Measurements from ENCODE around the gene CRYBG1.

CRYBG1 gene

DNA sequence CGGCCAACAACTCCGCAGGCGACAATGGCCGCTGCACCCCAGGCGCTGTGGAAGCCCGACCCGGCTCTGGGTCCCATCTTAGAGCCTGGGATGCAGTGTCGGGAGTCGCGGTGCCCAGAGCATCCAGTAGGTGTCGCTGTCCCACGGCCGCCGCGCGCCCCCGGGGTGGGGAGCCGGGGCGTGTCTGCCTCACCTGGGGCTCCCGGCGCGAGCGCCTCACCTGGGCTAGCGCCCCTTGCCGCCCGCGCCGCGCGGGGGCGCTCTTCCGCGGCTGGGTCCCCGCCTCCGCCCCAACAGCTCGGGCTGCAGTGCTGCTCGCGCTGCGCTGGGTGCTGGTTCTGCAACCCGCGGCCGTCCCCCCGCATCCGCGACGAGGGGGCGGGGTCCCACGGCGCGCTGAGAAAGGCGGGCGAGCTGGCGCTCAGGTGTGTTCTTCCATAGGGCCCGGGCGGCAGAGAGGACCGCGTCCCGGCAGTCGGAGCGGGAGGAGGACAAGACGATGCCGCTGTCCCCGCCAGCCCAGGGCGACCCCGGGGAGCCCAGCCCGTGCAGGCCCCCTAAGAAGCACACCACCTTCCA is at the start of gene CRYBG1:
Gene CRYBG1, plus strand, starts transcription at position 308 of the 579 bp plus-strand sequence. Its CDS starts 192 bp downstream, at position 500.
- H3K36me3 Mint-ChIP-seq (ENCODE audit: low read depth), result no peaks in the 10 kb centered on the region
- no peak within 1 kb of the TSS for H3K27ac Mint-ChIP-seq
- H3K4me3 Mint-ChIP-seq, result peak within 1 kb of the TSS; percentile 73
- H3K27me3 Mint-ChIP-seq, result peaks cover 65% of the 10 kb centered on the region
- H3K9me3 Mint-ChIP-seq, result no peaks in the 10 kb centered on the region
- peaks cover 12% of the 10 kb centered on the region for H3K4me1 Mint-ChIP-seq (ENCODE audit: low read depth)

DNA sequence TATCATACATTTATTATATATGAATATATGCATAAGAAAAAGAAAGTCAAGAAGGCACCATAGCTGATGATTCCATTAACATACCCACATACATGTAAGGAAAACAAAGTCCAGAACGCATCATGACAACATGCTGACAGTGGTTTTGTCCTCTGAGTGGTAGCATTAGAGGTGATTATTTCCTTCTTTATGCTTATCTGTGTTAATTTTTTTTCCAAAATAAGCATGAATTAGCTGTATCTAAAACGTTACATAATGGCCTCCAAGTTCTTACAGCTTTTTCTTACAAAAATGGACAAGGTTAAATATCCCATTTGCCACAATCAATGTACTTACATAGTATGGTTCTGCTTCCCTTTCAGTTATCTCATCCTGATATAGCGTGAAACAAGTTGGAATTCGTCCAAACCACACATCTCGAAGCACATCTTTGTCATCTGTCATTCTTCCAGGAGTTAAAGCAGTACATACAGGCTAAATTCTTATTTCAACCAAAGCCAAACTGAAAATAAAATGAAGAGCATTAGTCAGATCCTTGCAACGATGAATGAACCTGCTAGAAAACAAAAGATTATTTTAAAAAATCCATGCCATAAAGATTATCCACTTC is 44.6 kb upstream of the CRYBG1 start:
- no peaks in the 10 kb centered on the region for H3K9me3 Mint-ChIP-seq
- peaks cover 48% of the 10 kb centered on the region for H3K4me1 Mint-ChIP-seq (ENCODE audit: low read depth)
- H3K36me3 Mint-ChIP-seq (ENCODE audit: low read depth), result peaks cover 37% of the 10 kb centered on the region
- H3K27me3 Mint-ChIP-seq, result no peaks in the 10 kb centered on the region
- H3K4me3 Mint-ChIP-seq, result no peak overlapping the region
- no peak overlapping the region for H3K27ac Mint-ChIP-seq

DNA sequence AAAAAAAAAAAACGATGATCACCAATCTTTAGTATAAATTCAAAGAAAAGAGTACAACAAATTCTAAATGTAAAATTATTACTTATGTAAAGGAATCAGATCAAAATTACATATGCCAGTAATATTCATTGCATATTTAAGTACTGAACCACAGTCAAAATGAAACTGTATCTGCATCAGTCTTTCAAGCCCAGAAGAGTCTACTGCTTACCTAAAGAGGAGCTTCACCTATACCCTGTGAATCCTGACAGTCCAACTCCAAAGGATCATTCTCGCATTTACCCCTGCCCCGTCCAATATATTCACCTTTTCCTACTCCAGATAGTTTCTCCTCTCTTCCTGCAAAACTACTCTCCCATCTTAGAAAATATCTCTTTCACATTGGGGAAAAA is 44.1 kb upstream of the CRYBG1 start:
- H3K4me1 Mint-ChIP-seq (ENCODE audit: low read depth), result peaks cover 45% of the 10 kb centered on the region
- no peak overlapping the region for H3K4me3 Mint-ChIP-seq
- H3K27ac Mint-ChIP-seq, result peak overlapping the region; percentile 43

DNA sequence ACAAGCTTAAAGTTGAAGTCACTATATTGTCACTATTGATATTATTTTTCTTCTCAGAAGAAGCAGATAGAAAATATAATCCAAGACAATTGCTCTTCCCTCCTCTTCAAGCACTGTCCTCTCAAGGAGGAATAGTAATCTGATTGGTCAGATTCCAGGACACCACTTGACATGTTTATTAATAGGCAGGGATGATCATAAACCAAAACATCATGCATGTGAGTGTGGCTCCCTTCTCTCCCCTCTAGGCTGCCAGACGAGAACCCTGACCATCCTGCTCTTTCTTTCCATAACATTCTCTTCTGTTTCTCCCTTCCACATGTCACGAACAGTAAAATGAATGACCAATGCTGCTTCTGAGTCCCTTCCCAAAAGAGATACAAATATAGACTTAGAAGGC is 42.5 kb upstream of the CRYBG1 start:
- H3K36me3 Mint-ChIP-seq (ENCODE audit: low read depth), result peaks cover 26% of the 10 kb centered on the region
- H3K27me3 Mint-ChIP-seq, result no peaks in the 10 kb centered on the region
- peaks cover 49% of the 10 kb centered on the region for H3K4me1 Mint-ChIP-seq (ENCODE audit: low read depth)
- H3K4me3 Mint-ChIP-seq, result no peak overlapping the region
- no peaks in the 10 kb centered on the region for H3K9me3 Mint-ChIP-seq
- no peak overlapping the region for H3K27ac Mint-ChIP-seq

More for the DNA sequence above, 44.1 kb upstream of the CRYBG1 start:
- Mint-ChIP-seq H3K27me3 (no peaks in the 10 kb centered on the region), H3K9me3 (no peaks in the 10 kb centered on the region), H3K36me3 (ENCODE audit: low read depth) (peaks cover 33% of the 10 kb centered on the region)

DNA sequence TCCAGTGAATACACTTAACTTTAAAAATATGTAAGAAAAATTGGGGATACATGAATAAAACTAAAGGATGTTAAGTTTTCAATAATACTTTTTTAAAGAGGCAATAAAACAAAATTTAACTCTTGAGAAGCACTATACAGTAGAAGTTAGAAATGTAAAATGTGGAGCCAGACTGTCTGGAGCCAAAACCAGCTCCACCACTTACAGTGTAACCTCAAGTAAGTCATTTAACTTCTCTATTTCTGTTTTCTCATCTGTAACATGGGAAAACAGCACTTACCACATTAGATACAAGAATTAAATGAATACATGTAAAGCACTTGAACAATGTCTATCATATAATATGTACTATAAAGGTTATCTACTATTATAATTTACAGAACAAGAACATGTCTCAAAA is 41.7 kb upstream of the CRYBG1 start:
- no peaks in the 10 kb centered on the region for H3K27me3 Mint-ChIP-seq
- peaks cover 26% of the 10 kb centered on the region for H3K36me3 Mint-ChIP-seq (ENCODE audit: low read depth)
- no peaks in the 10 kb centered on the region for H3K9me3 Mint-ChIP-seq
- H3K4me1 Mint-ChIP-seq (ENCODE audit: low read depth), result peaks cover 50% of the 10 kb centered on the region
- no peak overlapping the region for H3K4me3 Mint-ChIP-seq
- H3K27ac Mint-ChIP-seq, result no peak overlapping the region

GRCh38 chr6:106321940-106322339 is 38.6 kb upstream of the CRYBG1 start:
- Mint-ChIP-seq H3K4me1 (ENCODE audit: low read depth) (peaks cover 58% of the 10 kb centered on the region), H3K27ac (no peak overlapping the region)

DNA sequence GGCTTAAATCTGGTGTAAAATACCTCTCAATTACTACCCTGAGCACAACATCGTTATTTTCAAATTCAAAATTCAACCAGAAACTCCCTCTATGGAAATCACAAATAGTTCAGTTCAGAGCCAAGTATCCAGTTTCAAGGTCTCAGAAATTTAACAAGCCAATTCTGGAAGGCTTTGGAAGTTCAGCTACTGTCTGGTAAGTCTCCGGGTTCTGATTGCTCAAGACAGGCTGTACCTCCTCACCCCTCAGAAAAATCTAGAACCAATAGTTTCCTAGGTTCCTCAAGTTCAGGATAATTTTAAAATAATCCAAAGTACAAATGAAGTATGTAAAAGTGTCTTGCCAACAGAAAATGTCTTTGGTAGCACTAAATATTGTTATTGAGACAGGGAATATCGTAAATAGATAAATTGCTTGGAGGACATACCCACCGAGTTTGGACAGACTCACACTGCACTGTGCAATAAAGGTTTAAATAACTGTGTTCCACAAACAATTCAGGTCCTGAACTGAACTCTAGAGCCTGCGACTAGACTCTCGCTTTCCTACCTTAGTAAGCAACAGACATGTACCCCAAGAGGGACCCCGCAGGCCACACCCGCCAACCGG is 35.7 kb upstream of the CRYBG1 start:
- H3K4me3 Mint-ChIP-seq, result peak overlapping the region; percentile 97
- H3K27ac Mint-ChIP-seq, result peak overlapping the region; percentile 98
- peaks cover 47% of the 10 kb centered on the region for H3K4me1 Mint-ChIP-seq (ENCODE audit: low read depth)
- peaks cover 10% of the 10 kb centered on the region for H3K27me3 Mint-ChIP-seq
- H3K36me3 Mint-ChIP-seq (ENCODE audit: low read depth), result peaks cover 22% of the 10 kb centered on the region
- no peaks in the 10 kb centered on the region for H3K9me3 Mint-ChIP-seq

More at GRCh38 chr6:106321940-106322339, 38.6 kb upstream of the CRYBG1 start:
- Mint-ChIP-seq H3K36me3 (ENCODE audit: low read depth) (peaks cover 22% of the 10 kb centered on the region), H3K27me3 (no peaks in the 10 kb centered on the region), H3K4me3 (no peak overlapping the region), H3K9me3 (no peaks in the 10 kb centered on the region)

DNA sequence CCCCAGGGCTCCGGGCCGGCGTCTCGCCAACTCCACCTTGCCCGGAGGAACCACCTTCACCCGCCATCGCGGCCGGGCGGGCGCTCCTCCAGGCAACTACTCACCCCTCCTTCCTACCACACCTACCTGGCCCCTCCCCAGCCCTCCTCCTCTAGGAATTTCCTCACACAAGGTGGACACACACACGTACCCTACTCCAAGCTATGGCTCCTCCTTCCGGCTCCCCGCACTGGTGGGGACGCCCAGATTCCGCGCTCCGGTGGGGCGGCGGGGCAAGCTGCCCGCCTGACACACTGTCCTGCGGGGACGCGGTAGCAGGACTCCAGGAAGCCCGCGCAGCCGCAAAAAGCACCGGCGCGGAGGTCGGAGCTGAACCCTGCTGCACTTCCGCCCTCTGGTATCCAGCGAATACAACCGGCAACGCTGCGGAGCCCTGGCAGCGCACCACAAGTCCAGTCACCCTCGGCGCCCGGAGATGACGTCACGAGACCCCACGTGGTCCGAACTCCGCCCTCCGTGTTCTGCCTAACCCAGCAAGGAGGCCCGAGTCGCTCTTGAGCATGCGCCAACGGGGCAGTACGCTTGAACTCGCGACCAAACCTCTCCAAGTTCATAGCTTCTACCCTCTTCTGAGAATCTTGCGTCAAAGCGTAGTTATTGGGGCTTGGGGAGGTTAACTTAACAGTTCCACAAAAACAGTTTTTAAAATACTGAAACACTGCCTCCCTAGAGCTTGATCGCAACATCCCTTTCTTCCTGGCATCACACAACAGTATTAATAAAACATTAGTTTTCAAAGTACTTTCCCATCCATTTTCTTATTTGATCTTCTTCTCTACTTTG is 35.0 kb upstream of the CRYBG1 start, which contains the start of gene ATG5:
Gene ATG5, minus strand, starts transcription at position 425 of the 843 bp plus-strand sequence. CDS start 9,552 bp downstream, outside the sequence.
- peaks cover 22% of the 10 kb centered on the region for H3K36me3 Mint-ChIP-seq (ENCODE audit: low read depth)
- peak within 1 kb of the TSS; percentile 98 for H3K27ac Mint-ChIP-seq
- H3K9me3 Mint-ChIP-seq, result no peaks in the 10 kb centered on the region
- peak within 1 kb of the TSS; percentile 97 for H3K4me3 Mint-ChIP-seq
- peaks cover 16% of the 10 kb centered on the region for H3K27me3 Mint-ChIP-seq
- H3K4me1 Mint-ChIP-seq (ENCODE audit: low read depth), result peaks cover 47% of the 10 kb centered on the region

- H3K27ac Mint-ChIP-seq, result no peak overlapping the region
- peaks cover 7% of the 10 kb centered on the region for H3K4me1 Mint-ChIP-seq (ENCODE audit: low read depth)
- H3K9me3 Mint-ChIP-seq, result no peaks in the 10 kb centered on the region
- H3K27me3 Mint-ChIP-seq, result peaks cover 34% of the 10 kb centered on the region
- no peak overlapping the region for H3K4me3 Mint-ChIP-seq
- no peaks in the 10 kb centered on the region for H3K36me3 Mint-ChIP-seq (ENCODE audit: low read depth)
These were observed 25.7 kb upstream of the CRYBG1 start for GRCh38 chr6:106334646-106335448.

DNA sequence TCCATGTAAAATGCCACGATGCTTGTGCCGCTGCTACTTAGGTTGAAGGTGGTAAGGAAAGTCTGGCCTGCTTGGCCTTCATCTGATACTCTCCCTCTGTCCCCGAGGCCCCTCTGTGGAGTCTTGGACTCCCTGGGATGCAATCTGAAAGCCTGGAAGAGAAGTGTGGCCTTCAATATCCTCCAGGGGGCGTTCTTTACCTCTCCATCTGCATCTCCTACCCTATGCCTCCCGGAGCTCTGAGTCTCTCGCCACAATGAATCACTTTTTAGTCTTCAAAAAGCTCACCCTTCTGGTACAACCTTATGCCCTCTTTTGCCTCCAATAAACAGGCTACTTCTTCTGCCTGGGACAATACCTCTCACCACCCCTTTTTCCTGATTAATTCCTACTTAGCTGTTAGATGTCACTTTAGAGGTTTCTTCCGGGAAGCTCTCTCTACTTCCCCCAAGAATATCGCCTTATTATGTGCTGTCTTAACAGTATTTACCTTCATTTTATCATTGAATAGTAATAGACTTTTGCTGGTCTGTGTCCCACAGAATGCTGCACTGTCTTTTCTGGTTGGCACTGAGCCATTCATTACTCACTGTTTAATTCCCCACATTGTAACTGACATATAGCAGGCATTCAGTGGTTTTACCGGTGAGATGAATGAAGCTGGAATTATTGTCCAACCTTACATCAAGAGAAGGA is 21.0 kb upstream of the CRYBG1 start:
- Mint-ChIP-seq H3K27me3 (peaks cover 25% of the 10 kb centered on the region), H3K4me3 (no peak overlapping the region), H3K36me3 (ENCODE audit: low read depth) (no peaks in the 10 kb centered on the region), H3K9me3 (no peaks in the 10 kb centered on the region), H3K27ac (no peak overlapping the region), H3K4me1 (ENCODE audit: low read depth) (peaks cover 7% of the 10 kb centered on the region)

- Mint-ChIP-seq H3K27ac (no peak overlapping the region), H3K9me3 (no peaks in the 10 kb centered on the region), H3K4me3 (no peak overlapping the region), H3K27me3 (peaks cover 14% of the 10 kb centered on the region), H3K36me3 (ENCODE audit: low read depth) (no peaks in the 10 kb centered on the region), H3K4me1 (ENCODE audit: low read depth) (no peaks in the 10 kb centered on the region)
These were observed 13.3 kb upstream of the CRYBG1 start for GRCh38 chr6:106347219-106347618.

DNA sequence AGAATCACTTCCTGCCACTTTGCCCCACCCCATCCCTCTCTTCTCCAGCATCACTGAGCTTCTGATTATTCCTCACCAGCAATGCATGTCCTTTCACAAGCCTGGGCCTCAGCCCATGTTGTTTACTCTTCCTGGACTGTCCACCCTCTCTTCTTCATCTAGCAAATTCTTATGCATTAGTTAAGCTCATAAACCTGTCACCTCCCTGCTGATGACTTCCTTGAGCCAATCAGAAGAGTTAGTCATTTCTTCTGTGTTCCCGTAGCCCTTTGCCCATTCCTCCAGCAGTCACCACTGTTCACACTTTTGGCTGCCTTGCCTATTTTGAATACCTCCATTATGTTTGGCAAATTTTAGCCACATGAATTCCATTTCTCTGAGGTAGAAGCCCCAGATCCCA is 4.1 kb upstream of the CRYBG1 start:
- H3K27ac Mint-ChIP-seq, result no peak overlapping the region
- H3K27me3 Mint-ChIP-seq, result peaks cover 73% of the 10 kb centered on the region
- no peak overlapping the region for H3K4me3 Mint-ChIP-seq
- H3K4me1 Mint-ChIP-seq (ENCODE audit: low read depth), result peaks cover 11% of the 10 kb centered on the region
- H3K36me3 Mint-ChIP-seq (ENCODE audit: low read depth), result no peaks in the 10 kb centered on the region
- H3K9me3 Mint-ChIP-seq, result no peaks in the 10 kb centered on the region

DNA sequence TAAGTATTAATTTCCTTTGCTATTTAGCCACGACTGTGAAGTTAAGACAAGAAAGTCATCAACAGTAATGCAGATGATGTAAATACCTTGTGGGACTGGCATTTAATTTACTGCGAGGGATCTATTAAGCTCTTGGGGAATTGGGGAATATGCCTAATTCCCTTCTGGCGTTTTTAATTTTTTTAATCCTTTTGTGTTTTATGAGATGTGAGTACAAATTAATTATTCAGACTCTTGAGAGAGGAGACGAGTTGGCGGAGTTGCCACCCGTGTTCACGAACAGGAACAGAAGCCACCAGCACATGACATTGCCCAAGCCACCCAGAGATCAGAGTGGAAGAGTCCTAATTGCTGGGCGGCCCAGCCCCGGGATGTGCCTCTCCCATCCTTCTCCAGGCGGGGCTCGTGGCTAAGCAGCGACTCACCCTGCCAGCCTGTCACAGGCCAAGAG is 533 bp upstream of the CRYBG1 start:
- no peaks in the 10 kb centered on the region for H3K9me3 Mint-ChIP-seq
- H3K27ac Mint-ChIP-seq, result no peak overlapping the region
- H3K4me3 Mint-ChIP-seq, result peak overlapping the region; percentile 63
- H3K36me3 Mint-ChIP-seq (ENCODE audit: low read depth), result no peaks in the 10 kb centered on the region
- H3K4me1 Mint-ChIP-seq (ENCODE audit: low read depth), result peaks cover 12% of the 10 kb centered on the region
- peaks cover 69% of the 10 kb centered on the region for H3K27me3 Mint-ChIP-seq
